NB4 (cell line): ENCODE results near the gene SMC1B.

ENCODE experiments used
- DNase-seq: peaks from one replicate; pipeline ENCODE4 v3.0.0; 2010; ENCODE audit warnings: low read depth
- H3K4me3 ChIP-seq: one replicate; pipeline ENCODE4 v1.5.1; 2011; ENCODE audit warnings: mild to moderate bottlenecking, low read depth, low read length, moderate library complexity
- MYC ChIP-seq: IDR thresholded peaks from 2 replicates; pipeline ENCODE4 v1.6.1; 2011; ENCODE audit warnings: low read depth, low read length
- POLR2A ChIP-seq: IDR thresholded peaks from 2 replicates; pipeline ENCODE4 v1.6.1; 2011; ENCODE audit warnings: mild to moderate bottlenecking; ENCODE audit not compliant: insufficient read length; ENCODE audit errors: extremely low read depth
- TF ChIP-seq, protein P1 (sequence below): IDR thresholded peaks from one replicate; pipeline ENCODE4 v1.5.1; 2012; ENCODE audit warnings: low read depth, low read length
- TF ChIP-seq, protein P2 (sequence below): IDR thresholded peaks from 2 replicates; pipeline ENCODE4 v1.6.1; 2011; ENCODE audit warnings: low read depth, low read length

Gene SMC1B

GRCh38 chr22:45424241-45424731, 10.9 kb upstream of the SMC1B start:
- TF ChIP-seq, protein P1, sequence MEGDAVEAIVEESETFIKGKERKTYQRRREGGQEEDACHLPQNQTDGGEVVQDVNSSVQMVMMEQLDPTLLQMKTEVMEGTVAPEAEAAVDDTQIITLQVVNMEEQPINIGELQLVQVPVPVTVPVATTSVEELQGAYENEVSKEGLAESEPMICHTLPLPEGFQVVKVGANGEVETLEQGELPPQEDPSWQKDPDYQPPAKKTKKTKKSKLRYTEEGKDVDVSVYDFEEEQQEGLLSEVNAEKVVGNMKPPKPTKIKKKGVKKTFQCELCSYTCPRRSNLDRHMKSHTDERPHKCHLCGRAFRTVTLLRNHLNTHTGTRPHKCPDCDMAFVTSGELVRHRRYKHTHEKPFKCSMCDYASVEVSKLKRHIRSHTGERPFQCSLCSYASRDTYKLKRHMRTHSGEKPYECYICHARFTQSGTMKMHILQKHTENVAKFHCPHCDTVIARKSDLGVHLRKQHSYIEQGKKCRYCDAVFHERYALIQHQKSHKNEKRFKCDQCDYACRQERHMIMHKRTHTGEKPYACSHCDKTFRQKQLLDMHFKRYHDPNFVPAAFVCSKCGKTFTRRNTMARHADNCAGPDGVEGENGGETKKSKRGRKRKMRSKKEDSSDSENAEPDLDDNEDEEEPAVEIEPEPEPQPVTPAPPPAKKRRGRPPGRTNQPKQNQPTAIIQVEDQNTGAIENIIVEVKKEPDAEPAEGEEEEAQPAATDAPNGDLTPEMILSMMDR, result no peak
- TF ChIP-seq POLR2A (no peak), MYC (peak; percentile 67; the same call in 1 of the 2 replicates)
- TF ChIP-seq, protein P2, sequence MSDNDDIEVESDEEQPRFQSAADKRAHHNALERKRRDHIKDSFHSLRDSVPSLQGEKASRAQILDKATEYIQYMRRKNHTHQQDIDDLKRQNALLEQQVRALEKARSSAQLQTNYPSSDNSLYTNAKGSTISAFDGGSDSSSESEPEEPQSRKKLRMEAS, result peak; percentile 64; the same call in 1 of the 2 replicates
- DNase-seq, result peak; percentile 94
- no peak overlapping the region for H3K4me3 ChIP-seq

- TF ChIP-seq, protein P2, result no peak
- TF ChIP-seq POLR2A (no peak), MYC (no peak)
- TF ChIP-seq, protein P1, result no peak
- no peak for DNase-seq
- no peak overlapping the region for H3K4me3 ChIP-seq
These were observed 10.1 kb upstream of the SMC1B start for GRCh38 chr22:45423524-45423923.

GRCh38 chr22:45422237-45422983, 9.0 kb upstream of the SMC1B start:
- H3K4me3 ChIP-seq, result no peak overlapping the region
- no peak for DNase-seq
- TF ChIP-seq MYC (no peak), POLR2A (no peak)
- TF ChIP-seq, protein P1, result no peak
- TF ChIP-seq, protein P2, result no peak

- peak; percentile 56 for DNase-seq
- TF ChIP-seq, protein P1, result no peak
- TF ChIP-seq, protein P2, result no peak
- TF ChIP-seq POLR2A (no peak), MYC (no peak)
- no peak overlapping the region for H3K4me3 ChIP-seq
These were observed 8.1 kb upstream of the SMC1B start for GRCh38 chr22:45421349-45422055.

GRCh38 chr22:45420539-45420938, 7.1 kb upstream of the SMC1B start:
- no peak overlapping the region for H3K4me3 ChIP-seq
- TF ChIP-seq POLR2A (no peak), MYC (no peak)
- TF ChIP-seq, protein P2, result no peak
- TF ChIP-seq, protein P1, result no peak
- DNase-seq, result no peak
